HEK293 (cell line): ENCODE data around the gene SLC12A8.

Source experiments
- CTCF ChIA-PET: fragments of 350-600 bp; formaldehyde crosslinking; extraction: SDS; loops from one replicate; lab custom pipeline; 2021; ENCODE audit warnings: antibody characterized with exemption; lab: Yijun Ruan, JAX
- POLR2A ChIA-PET: fragments of 300-600 bp; formaldehyde crosslinking; extraction: SDS; loops from one replicate; lab custom pipeline; 2020; ENCODE audit warnings: antibody characterized with exemption, inconsistent platforms; lab: Yijun Ruan, JAX
- H3K27ac ChIP-seq: fragments of 200-500 bp; sonication (Bioruptor generic); 2 replicates; pipeline ENCODE4 v1.5.1; 2014; ENCODE audit warnings: low read depth, low read length, control low read depth, inconsistent platforms; ENCODE audit errors: extremely low read depth
- H3K36me3 ChIP-seq, 2 experiments: fragments of 200-500 bp in 1 of 2; sonication (Bioruptor generic) in 1 of 2; 1 replicate in 1 of 2; 2 replicates in 1 of 2; pipeline ENCODE4 v1.5.1; 2014 to 2017; ENCODE audit warnings: inconsistent platforms in 2 of 2, low read length in 2 of 2; ENCODE audit not compliant: control insufficient read depth in 2 of 2, insufficient read depth in 1 of 2
- H3K4me1 ChIP-seq: fragments of 200-500 bp; sonication (Bioruptor generic); 2 replicates; pipeline ENCODE4 v1.5.1; 2014; ENCODE audit warnings: mild to moderate bottlenecking, low read length, inconsistent platforms; ENCODE audit not compliant: control insufficient read depth, insufficient read depth
- H3K4me3 ChIP-seq: 2 replicates; pipeline ENCODE4 v1.5.1; 2011; ENCODE audit warnings: low read depth, mild to moderate bottlenecking, control low read depth, low read length, moderate library complexity
- H3K9me3 ChIP-seq: fragments of 200-500 bp; sonication (Bioruptor generic); 2 replicates; pipeline ENCODE4 v1.5.1; 2014; ENCODE audit warnings: low read depth, low read length, inconsistent platforms; ENCODE audit not compliant: control insufficient read depth, insufficient read depth
- GLI4 ChIP-seq: fragments of 450-650 bp; formaldehyde crosslinking; IDR thresholded peaks from 2 replicates; pipeline ENCODE4 v1.5.1; 2016; ENCODE audit warnings: missing biosample characterization, missing genetic modification characterization
- HOXC10 ChIP-seq: sonication (generic); formaldehyde crosslinking; IDR thresholded peaks from 2 replicates; pipeline ENCODE4 v1.8.1; 2023; ENCODE audit warnings: mild to moderate bottlenecking, missing genetic modification reagents
- HOXD13 ChIP-seq: sonication (generic); formaldehyde crosslinking; IDR thresholded peaks from 2 replicates; pipeline ENCODE4 v1.8.0; 2022; ENCODE audit warnings: missing genetic modification reagents, borderline replicate concordance
- PRDM1 ChIP-seq: fragments of 450-650 bp; formaldehyde crosslinking; IDR thresholded peaks from 2 replicates; pipeline ENCODE4; 2016; ENCODE audit warnings: missing biosample characterization, missing genetic modification characterization
- RBAK ChIP-seq: fragments of 450-650 bp; formaldehyde crosslinking; IDR thresholded peaks from 2 replicates; pipeline ENCODE4 v1.5.1; 2016; ENCODE audit warnings: missing biosample characterization, missing genetic modification characterization
- SALL2 ChIP-seq: fragments of 450-650 bp; formaldehyde crosslinking; IDR thresholded peaks from 2 replicates; pipeline ENCODE4 v1.5.0; 2017; ENCODE audit warnings: missing biosample characterization, mild to moderate bottlenecking, missing genetic modification characterization, borderline replicate concordance
- SCRT1 ChIP-seq: fragments of 450-650 bp; formaldehyde crosslinking; IDR thresholded peaks from 2 replicates; pipeline ENCODE4 v1.5.1; 2016; ENCODE audit warnings: missing biosample characterization, missing genetic modification characterization, borderline replicate concordance
- ZNF155 ChIP-seq: fragments of 450-650 bp; formaldehyde crosslinking; IDR thresholded peaks from 2 replicates; pipeline ENCODE4 v1.5.1; 2016; ENCODE audit warnings: missing biosample characterization, missing genetic modification characterization
- ZNF184 ChIP-seq: fragments of 450-650 bp; IDR thresholded peaks from 2 replicates; pipeline ENCODE4 v1.5.1; 2018; ENCODE audit warnings: missing biosample characterization, mild to moderate bottlenecking, missing genetic modification characterization
- ZNF19 ChIP-seq: fragments of 450-650 bp; formaldehyde crosslinking; IDR thresholded peaks from 2 replicates; pipeline ENCODE4; 2016; ENCODE audit warnings: missing biosample characterization, missing genetic modification characterization, low read depth
- ZNF2 ChIP-seq: fragments of 450-650 bp; formaldehyde crosslinking; IDR thresholded peaks from 2 replicates; pipeline ENCODE4 v1.5.1; 2016; ENCODE audit warnings: missing biosample characterization, missing genetic modification characterization
- ZNF214 ChIP-seq: fragments of 450-650 bp; formaldehyde crosslinking; IDR thresholded peaks from 2 replicates; pipeline ENCODE4 v1.5.1; 2017; ENCODE audit warnings: missing biosample characterization, mild to moderate bottlenecking, missing genetic modification characterization, borderline replicate concordance
- ZNF24 ChIP-seq: fragments of 450-650 bp; formaldehyde crosslinking; IDR thresholded peaks from 2 replicates; pipeline ENCODE4 v1.5.1; 2016; ENCODE audit warnings: missing biosample characterization, missing genetic modification characterization
- ZNF248 ChIP-seq: fragments of 450-650 bp; formaldehyde crosslinking; IDR thresholded peaks from 2 replicates; pipeline ENCODE4 v1.5.1; 2017; ENCODE audit warnings: missing biosample characterization, missing genetic modification characterization
- ZNF394 ChIP-seq: fragments of 450-650 bp; formaldehyde crosslinking; IDR thresholded peaks from 2 replicates; pipeline ENCODE4 v1.5.1; 2016; ENCODE audit warnings: missing biosample characterization, missing genetic modification characterization, mild to moderate bottlenecking, moderate library complexity, borderline replicate concordance
- ZNF548 ChIP-seq: fragments of 450-650 bp; formaldehyde crosslinking; IDR thresholded peaks from 2 replicates; pipeline ENCODE4 v1.5.1; 2016; ENCODE audit warnings: missing biosample characterization, missing genetic modification characterization
- ZNF624 ChIP-seq: fragments of 450-650 bp; formaldehyde crosslinking; IDR thresholded peaks from 2 replicates; pipeline ENCODE4 v1.5.1; 2017; ENCODE audit warnings: missing biosample characterization, missing genetic modification characterization
- ZNF707 ChIP-seq: fragments of 450-650 bp; formaldehyde crosslinking; IDR thresholded peaks from 2 replicates; pipeline ENCODE4 v1.5.1; 2016; ENCODE audit warnings: missing biosample characterization, missing genetic modification characterization
- ZNF76 ChIP-seq: fragments of 450-650 bp; formaldehyde crosslinking; IDR thresholded peaks from 2 replicates; pipeline ENCODE4; 2016; ENCODE audit warnings: low read depth, missing biosample characterization, missing genetic modification characterization, borderline replicate concordance
- TF ChIP-seq, protein P1 (sequence below): fragments of 450-650 bp; formaldehyde crosslinking; IDR thresholded peaks from 2 replicates; pipeline ENCODE4 v1.5.1; 2016; ENCODE audit warnings: missing biosample characterization, missing genetic modification characterization
- TF ChIP-seq, protein P2 (sequence below): fragments of 450-650 bp; formaldehyde crosslinking; IDR thresholded peaks from 2 replicates; pipeline ENCODE4 v1.5.1; 2017; ENCODE audit warnings: missing biosample characterization, missing genetic modification characterization
- TF ChIP-seq, protein P3 (sequence below): fragments of 450-650 bp; formaldehyde crosslinking; IDR thresholded peaks from 2 replicates; pipeline ENCODE4 v1.5.1; 2016; ENCODE audit warnings: missing biosample characterization, missing genetic modification characterization
- TF ChIP-seq, protein P4 (sequence below): fragments of 450-650 bp; formaldehyde crosslinking; IDR thresholded peaks from 2 replicates; pipeline ENCODE4 v1.5.1; 2016; ENCODE audit warnings: missing biosample characterization, missing genetic modification characterization
- TF ChIP-seq, protein P5 (sequence below): fragments of 450-650 bp; formaldehyde crosslinking; IDR thresholded peaks from 2 replicates; pipeline ENCODE4 v1.5.1; 2016; ENCODE audit warnings: missing biosample characterization, missing genetic modification characterization

SLC12A8 gene

DNA sequence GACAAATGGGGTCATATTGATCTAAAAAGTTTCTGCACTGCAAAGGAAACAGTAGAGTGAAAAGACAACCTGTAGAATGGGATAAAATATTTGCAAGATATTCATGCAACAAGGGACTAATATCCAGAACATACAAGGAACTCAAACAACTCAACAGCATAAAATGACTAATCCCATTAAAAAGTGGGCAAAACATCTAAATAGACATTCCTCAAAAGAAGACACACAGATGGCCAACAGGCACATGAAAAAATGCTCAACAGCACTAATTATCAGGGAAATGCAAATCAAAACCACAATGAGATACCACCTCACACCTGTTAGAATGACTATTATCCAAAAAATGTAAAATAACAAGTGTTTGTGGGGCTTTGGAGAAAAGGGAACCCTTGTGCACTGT, 8.8 kb downstream of the SLC12A8 start:
- no peak overlapping the region for H3K4me3 ChIP-seq
- H3K27ac ChIP-seq = no peak overlapping the region
- H3K36me3 ChIP-seq = no peaks in the 10 kb centered on the region
- H3K9me3 ChIP-seq = no peaks in the 10 kb centered on the region
- ChIA-PET CTCF (no interaction called here), POLR2A (interaction anchor here (0.6 kb wide), 1 partner anchor 392 kb away, joined by 6 read pairs; no protein-coding TSS in a partner anchor)
- H3K4me1 ChIP-seq = no peaks in the 10 kb centered on the region
- no peak for TF ChIP-seq ZNF248 (tag by site-specific recombination)
- TF ChIP-seq, protein P1, sequence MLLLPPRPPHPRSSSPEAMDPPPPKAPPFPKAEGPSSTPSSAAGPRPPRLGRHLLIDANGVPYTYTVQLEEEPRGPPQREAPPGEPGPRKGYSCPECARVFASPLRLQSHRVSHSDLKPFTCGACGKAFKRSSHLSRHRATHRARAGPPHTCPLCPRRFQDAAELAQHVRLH (tag by site-specific recombination) = no peak
- no peak for TF ChIP-seq ZNF24 (tag by site-specific recombination)

DNA sequence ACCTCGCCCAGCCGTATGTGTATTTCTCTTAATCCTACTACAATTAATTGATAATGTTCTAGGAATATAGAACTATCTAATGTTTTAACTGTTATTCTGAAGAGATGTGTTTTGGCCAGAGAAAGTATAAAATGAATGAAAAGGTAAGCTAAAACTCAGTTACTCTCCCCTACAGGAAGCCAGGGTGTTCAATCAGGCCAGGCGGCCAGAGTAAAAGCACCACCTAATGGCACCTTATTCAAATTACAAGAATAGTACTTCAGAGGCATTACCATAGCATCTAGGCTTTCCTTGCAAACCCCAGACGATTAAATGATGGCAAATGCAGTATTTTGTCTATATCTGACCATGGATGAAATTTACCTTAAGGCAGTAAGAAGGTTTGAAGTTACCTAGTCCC, 10.4 kb downstream of the SLC12A8 start:
- ChIA-PET CTCF (interaction anchor here (1.1 kb wide), 1 partner anchor 14 kb away, joined by 3 read pairs; no protein-coding TSS in a partner anchor), POLR2A (no interaction called here)
- Histone ChIP-seq H3K27ac (no peak overlapping the region), H3K9me3 (no peaks in the 10 kb centered on the region), H3K4me1 (no peaks in the 10 kb centered on the region), H3K36me3 (no peaks in the 10 kb centered on the region), H3K4me3 (no peak overlapping the region)
- TF ChIP-seq ZNF624 (tag by site-specific recombination) (no peak), ZNF184 (no peak), ZNF394 (tag by site-specific recombination) (no peak)
- TF ChIP-seq, protein P2, sequence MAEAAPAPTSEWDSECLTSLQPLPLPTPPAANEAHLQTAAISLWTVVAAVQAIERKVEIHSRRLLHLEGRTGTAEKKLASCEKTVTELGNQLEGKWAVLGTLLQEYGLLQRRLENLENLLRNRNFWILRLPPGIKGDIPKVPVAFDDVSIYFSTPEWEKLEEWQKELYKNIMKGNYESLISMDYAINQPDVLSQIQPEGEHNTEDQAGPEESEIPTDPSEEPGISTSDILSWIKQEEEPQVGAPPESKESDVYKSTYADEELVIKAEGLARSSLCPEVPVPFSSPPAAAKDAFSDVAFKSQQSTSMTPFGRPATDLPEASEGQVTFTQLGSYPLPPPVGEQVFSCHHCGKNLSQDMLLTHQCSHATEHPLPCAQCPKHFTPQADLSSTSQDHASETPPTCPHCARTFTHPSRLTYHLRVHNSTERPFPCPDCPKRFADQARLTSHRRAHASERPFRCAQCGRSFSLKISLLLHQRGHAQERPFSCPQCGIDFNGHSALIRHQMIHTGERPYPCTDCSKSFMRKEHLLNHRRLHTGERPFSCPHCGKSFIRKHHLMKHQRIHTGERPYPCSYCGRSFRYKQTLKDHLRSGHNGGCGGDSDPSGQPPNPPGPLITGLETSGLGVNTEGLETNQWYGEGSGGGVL = no peak

DNA sequence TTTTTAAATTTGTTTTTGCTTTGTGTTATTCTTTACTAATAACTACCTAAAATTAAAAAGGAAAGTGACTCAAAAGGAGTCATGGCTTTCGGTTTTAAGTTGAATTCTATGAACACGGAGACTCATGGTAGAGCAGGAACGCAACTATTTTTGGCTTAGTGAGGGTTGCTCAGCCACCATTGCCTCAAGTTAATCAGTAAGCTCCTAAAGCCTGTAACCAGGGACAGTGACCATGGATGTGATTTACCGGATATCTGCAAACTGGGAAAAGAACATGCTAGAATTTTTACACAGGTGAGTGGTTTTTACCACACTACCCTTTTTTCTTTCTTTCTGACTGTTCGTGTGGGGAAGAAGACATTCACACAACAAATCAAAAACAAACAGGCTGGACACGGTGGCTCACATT, 11.8 kb downstream of the SLC12A8 start:
- Histone ChIP-seq H3K27ac (no peak overlapping the region), H3K9me3 (no peaks in the 10 kb centered on the region), H3K4me1 (no peaks in the 10 kb centered on the region), H3K36me3 (no peaks in the 10 kb centered on the region), H3K4me3 (no peak overlapping the region)
- POLR2A ChIA-PET = no interaction called here
- CTCF ChIA-PET = no interaction called here
- TF ChIP-seq ZNF19 = no peak
- TF ChIP-seq ZNF707 (tag by site-specific recombination) = no peak
- TF ChIP-seq ZNF184 = no peak
- TF ChIP-seq, protein P3, sequence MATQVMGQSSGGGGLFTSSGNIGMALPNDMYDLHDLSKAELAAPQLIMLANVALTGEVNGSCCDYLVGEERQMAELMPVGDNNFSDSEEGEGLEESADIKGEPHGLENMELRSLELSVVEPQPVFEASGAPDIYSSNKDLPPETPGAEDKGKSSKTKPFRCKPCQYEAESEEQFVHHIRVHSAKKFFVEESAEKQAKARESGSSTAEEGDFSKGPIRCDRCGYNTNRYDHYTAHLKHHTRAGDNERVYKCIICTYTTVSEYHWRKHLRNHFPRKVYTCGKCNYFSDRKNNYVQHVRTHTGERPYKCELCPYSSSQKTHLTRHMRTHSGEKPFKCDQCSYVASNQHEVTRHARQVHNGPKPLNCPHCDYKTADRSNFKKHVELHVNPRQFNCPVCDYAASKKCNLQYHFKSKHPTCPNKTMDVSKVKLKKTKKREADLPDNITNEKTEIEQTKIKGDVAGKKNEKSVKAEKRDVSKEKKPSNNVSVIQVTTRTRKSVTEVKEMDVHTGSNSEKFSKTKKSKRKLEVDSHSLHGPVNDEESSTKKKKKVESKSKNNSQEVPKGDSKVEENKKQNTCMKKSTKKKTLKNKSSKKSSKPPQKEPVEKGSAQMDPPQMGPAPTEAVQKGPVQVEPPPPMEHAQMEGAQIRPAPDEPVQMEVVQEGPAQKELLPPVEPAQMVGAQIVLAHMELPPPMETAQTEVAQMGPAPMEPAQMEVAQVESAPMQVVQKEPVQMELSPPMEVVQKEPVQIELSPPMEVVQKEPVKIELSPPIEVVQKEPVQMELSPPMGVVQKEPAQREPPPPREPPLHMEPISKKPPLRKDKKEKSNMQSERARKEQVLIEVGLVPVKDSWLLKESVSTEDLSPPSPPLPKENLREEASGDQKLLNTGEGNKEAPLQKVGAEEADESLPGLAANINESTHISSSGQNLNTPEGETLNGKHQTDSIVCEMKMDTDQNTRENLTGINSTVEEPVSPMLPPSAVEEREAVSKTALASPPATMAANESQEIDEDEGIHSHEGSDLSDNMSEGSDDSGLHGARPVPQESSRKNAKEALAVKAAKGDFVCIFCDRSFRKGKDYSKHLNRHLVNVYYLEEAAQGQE = no peak
- TF ChIP-seq ZNF155 = no peak
- no peak for TF ChIP-seq SCRT1
- no peak for TF ChIP-seq HOXC10
- TF ChIP-seq GLI4 (tag by site-specific recombination) = no peak
- TF ChIP-seq RBAK (tag by site-specific recombination) = no peak
- no peak for TF ChIP-seq SALL2
- TF ChIP-seq HOXD13 (CRISPR knock-in tag) = no peak
- TF ChIP-seq, protein P4, sequence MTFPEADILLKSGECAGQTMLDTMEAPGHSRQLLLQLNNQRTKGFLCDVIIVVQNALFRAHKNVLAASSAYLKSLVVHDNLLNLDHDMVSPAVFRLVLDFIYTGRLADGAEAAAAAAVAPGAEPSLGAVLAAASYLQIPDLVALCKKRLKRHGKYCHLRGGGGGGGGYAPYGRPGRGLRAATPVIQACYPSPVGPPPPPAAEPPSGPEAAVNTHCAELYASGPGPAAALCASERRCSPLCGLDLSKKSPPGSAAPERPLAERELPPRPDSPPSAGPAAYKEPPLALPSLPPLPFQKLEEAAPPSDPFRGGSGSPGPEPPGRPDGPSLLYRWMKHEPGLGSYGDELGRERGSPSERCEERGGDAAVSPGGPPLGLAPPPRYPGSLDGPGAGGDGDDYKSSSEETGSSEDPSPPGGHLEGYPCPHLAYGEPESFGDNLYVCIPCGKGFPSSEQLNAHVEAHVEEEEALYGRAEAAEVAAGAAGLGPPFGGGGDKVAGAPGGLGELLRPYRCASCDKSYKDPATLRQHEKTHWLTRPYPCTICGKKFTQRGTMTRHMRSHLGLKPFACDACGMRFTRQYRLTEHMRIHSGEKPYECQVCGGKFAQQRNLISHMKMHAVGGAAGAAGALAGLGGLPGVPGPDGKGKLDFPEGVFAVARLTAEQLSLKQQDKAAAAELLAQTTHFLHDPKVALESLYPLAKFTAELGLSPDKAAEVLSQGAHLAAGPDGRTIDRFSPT (tag by site-specific recombination) = no peak
- TF ChIP-seq ZNF214 (tag by site-specific recombination) = no peak
- TF ChIP-seq, protein P5, sequence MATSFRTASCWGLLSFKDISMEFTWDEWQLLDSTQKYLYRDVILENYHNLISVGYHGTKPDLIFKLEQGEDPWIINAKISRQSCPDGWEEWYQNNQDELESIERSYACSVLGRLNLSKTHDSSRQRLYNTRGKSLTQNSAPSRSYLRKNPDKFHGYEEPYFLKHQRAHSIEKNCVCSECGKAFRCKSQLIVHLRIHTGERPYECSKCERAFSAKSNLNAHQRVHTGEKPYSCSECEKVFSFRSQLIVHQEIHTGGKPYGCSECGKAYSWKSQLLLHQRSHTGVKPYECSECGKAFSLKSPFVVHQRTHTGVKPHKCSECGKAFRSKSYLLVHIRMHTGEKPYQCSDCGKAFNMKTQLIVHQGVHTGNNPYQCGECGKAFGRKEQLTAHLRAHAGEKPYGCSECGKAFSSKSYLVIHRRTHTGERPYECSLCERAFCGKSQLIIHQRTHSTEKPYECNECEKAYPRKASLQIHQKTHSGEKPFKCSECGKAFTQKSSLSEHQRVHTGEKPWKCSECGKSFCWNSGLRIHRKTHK (tag by site-specific recombination) = no peak
- no peak for TF ChIP-seq ZNF548 (tag by site-specific recombination)
- TF ChIP-seq PRDM1 (tag by site-specific recombination) = no peak
- no peak for TF ChIP-seq ZNF2
- TF ChIP-seq ZNF76 (tag by site-specific recombination) = no peak
